Measurements from ENCODE around the gene LYRM1.
"Not testable (repeated sequence)": the region's sequence is repeated elsewhere in the genome, so short reads cannot be mapped to it uniquely, and the experiment has no call there.

LYRM1 gene

DNA sequence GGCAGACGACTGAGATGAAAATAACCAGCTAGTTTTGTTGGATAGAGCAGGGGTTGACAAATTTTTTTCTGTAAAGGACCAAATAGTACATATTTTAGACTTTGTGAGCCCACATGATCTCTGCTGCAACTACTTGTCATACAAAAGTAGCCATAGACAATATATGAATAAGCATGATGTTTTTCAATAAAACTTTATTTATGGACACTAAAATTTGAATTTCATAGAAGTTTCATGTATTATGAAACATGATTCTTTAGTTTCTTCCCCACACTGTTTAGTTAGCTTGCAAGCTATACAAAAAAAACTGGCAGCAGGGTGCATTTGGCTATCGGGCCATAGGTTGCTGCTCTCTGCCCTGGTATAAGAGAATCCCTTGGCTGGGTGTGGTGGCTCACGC lies 56.6 kb downstream of the LYRM1 start:
- Histone ChIP-seq H3K9ac (ENCODE audit: insufficient read length, low read depth) (no peak overlapping the region), H3K36me3 (ENCODE audit: insufficient read depth, insufficient read length, low read length) (no peaks in the 10 kb centered on the region), H3K4me1 (ENCODE audit: insufficient read depth, insufficient read length) (no peaks in the 10 kb centered on the region), H3K4me3 (ENCODE audit: insufficient read length, low read depth) (no peak overlapping the region), H3K27me3 (ENCODE audit: insufficient read depth, insufficient read length) (no peaks in the 10 kb centered on the region), H3K9me3 (ENCODE audit: insufficient read depth, low read length) (no peaks in the 10 kb centered on the region)
- no peak for DNase-seq (ENCODE audit: low read depth, low spot score)
- TF ChIP-seq SUZ12 (IDR thresholded peaks at IDR 0.05; ENCODE audit: extremely low read depth, insufficient read depth, insufficient read length) (no peak), ZNF274 (IDR thresholded peaks at IDR 0.05; ENCODE audit: low read depth, low read length) (no peak), YY1 (IDR thresholded peaks at IDR 0.05; ENCODE audit: insufficient read depth, insufficient read length) (no peak)

GRCh38 chr16:20960899-20961298 lies 60.3 kb downstream of the LYRM1 start:
- H3K36me3 ChIP-seq (ENCODE audit: insufficient read depth, insufficient read length, low read length): no peaks in the 10 kb centered on the region
- H3K4me3 ChIP-seq (ENCODE audit: insufficient read length, low read depth): no peak overlapping the region
- H3K4me1 ChIP-seq (ENCODE audit: insufficient read depth, insufficient read length): no peaks in the 10 kb centered on the region
- H3K27me3 ChIP-seq (ENCODE audit: insufficient read depth, insufficient read length): no peaks in the 10 kb centered on the region
- no peaks in the 10 kb centered on the region for H3K9me3 ChIP-seq (ENCODE audit: insufficient read depth, low read length)
- TF ChIP-seq SUZ12 (IDR thresholded peaks at IDR 0.05; ENCODE audit: extremely low read depth, insufficient read depth, insufficient read length): no peak
- no peak for TF ChIP-seq ZNF274 (IDR thresholded peaks at IDR 0.05; ENCODE audit: low read depth, low read length)
- TF ChIP-seq YY1 (IDR thresholded peaks at IDR 0.05; ENCODE audit: insufficient read depth, insufficient read length): no peak
- H3K9ac ChIP-seq (ENCODE audit: insufficient read length, low read depth): no peak overlapping the region
- no peak for DNase-seq (ENCODE audit: low read depth, low spot score)

- Histone ChIP-seq H3K9ac (ENCODE audit: insufficient read length, low read depth) (no peak overlapping the region), H3K4me3 (ENCODE audit: insufficient read length, low read depth) (no peak overlapping the region), H3K27me3 (ENCODE audit: insufficient read depth, insufficient read length) (no peaks in the 10 kb centered on the region), H3K36me3 (ENCODE audit: insufficient read depth, insufficient read length, low read length) (no peaks in the 10 kb centered on the region), H3K4me1 (ENCODE audit: insufficient read depth, insufficient read length) (peaks cover 9% of the 10 kb centered on the region), H3K9me3 (ENCODE audit: insufficient read depth, low read length) (no peaks in the 10 kb centered on the region)
- DNase-seq (ENCODE audit: low read depth, low spot score): no peak
- no peak for TF ChIP-seq YY1 (IDR thresholded peaks at IDR 0.05; ENCODE audit: insufficient read depth, insufficient read length)
- no peak for TF ChIP-seq SUZ12 (IDR thresholded peaks at IDR 0.05; ENCODE audit: extremely low read depth, insufficient read depth, insufficient read length)
- no peak for TF ChIP-seq ZNF274 (IDR thresholded peaks at IDR 0.05; ENCODE audit: low read depth, low read length)
Observed at GRCh38 chr16:20968765-20969164, 68.2 kb downstream of the LYRM1 start.

GRCh38 chr16:20969386-20969785 lies 68.8 kb downstream of the LYRM1 start:
- Histone ChIP-seq H3K36me3 (ENCODE audit: insufficient read depth, insufficient read length, low read length) (no peaks in the 10 kb centered on the region), H3K9me3 (ENCODE audit: insufficient read depth, low read length) (no peaks in the 10 kb centered on the region), H3K9ac (ENCODE audit: insufficient read length, low read depth) (no peak overlapping the region), H3K4me3 (ENCODE audit: insufficient read length, low read depth) (no peak overlapping the region), H3K4me1 (ENCODE audit: insufficient read depth, insufficient read length) (peaks cover 9% of the 10 kb centered on the region), H3K27me3 (ENCODE audit: insufficient read depth, insufficient read length) (no peaks in the 10 kb centered on the region)
- DNase-seq (ENCODE audit: low read depth, low spot score): no peak
- no peak for TF ChIP-seq ZNF274 (IDR thresholded peaks at IDR 0.05; ENCODE audit: low read depth, low read length)
- TF ChIP-seq YY1 (IDR thresholded peaks at IDR 0.05; ENCODE audit: insufficient read depth, insufficient read length): no peak
- no peak for TF ChIP-seq SUZ12 (IDR thresholded peaks at IDR 0.05; ENCODE audit: extremely low read depth, insufficient read depth, insufficient read length)

DNA sequence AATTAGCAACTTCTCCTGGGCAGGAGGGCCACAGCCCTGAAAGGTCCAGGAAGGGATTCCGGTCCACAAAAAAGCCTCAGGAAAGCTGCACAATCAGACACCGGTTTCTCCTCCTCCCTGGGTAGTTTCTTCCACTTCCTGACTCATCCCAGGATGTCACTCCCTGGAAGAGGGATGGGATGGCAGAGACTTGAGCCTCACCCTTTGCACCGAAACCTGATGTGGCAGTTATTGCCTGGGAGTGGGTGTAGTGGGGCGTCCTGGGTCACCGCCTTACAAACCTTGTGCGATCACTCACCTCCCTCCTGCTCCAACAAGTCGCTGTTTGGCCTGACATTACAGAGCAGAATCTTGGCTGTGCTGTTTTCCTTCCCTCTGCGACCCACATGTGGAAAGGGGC lies 70.8 kb downstream of the LYRM1 start:
- peaks cover 9% of the 10 kb centered on the region for H3K4me1 ChIP-seq (ENCODE audit: insufficient read depth, insufficient read length)
- no peaks in the 10 kb centered on the region for H3K9me3 ChIP-seq (ENCODE audit: insufficient read depth, low read length)
- H3K27me3 ChIP-seq (ENCODE audit: insufficient read depth, insufficient read length): no peaks in the 10 kb centered on the region
- TF ChIP-seq ZNF274 (IDR thresholded peaks at IDR 0.05; ENCODE audit: low read depth, low read length): no peak
- no peak for TF ChIP-seq SUZ12 (IDR thresholded peaks at IDR 0.05; ENCODE audit: extremely low read depth, insufficient read depth, insufficient read length)
- no peak for TF ChIP-seq YY1 (IDR thresholded peaks at IDR 0.05; ENCODE audit: insufficient read depth, insufficient read length)
- no peak overlapping the region for H3K4me3 ChIP-seq (ENCODE audit: insufficient read length, low read depth)
- no peak for DNase-seq (ENCODE audit: low read depth, low spot score)
- H3K36me3 ChIP-seq (ENCODE audit: insufficient read depth, insufficient read length, low read length): no peaks in the 10 kb centered on the region
- no peak overlapping the region for H3K9ac ChIP-seq (ENCODE audit: insufficient read length, low read depth)

DNA sequence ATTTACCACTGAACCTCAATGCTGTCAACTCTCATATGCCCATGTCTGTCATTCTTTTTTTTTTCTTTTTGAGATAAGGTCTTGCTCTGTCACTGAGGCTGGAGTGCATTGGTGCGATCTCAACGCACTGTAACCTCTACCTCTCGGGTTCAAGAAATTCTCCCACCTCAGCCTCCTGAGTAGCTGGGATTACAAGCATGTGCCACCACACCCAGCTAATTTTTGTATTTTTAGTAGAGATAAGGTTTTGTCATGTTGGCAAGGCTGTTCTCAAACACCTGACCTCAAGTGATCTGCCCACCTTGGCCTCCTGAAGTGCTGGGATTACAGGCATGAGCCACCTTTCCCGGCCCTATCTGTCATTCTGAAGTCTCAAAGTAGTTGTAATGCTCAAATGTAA lies 72.6 kb downstream of the LYRM1 start:
- H3K9me3 ChIP-seq (ENCODE audit: insufficient read depth, low read length); H3K27me3 ChIP-seq (ENCODE audit: insufficient read depth, insufficient read length); DNase-seq (ENCODE audit: low read depth, low spot score); H3K4me3 ChIP-seq (ENCODE audit: insufficient read length, low read depth); H3K36me3 ChIP-seq (ENCODE audit: insufficient read depth, insufficient read length, low read length); H3K9ac ChIP-seq (ENCODE audit: insufficient read length, low read depth); H3K4me1 ChIP-seq (ENCODE audit: insufficient read depth, insufficient read length): not testable (repeated sequence)

Measured in NT2/D1 (cell line).